WI38 (cell line): Measurements from ENCODE around the gene ERBB4.

Experiments
- H3K4me3 ChIP-seq: 2 replicates; pipeline ENCODE4 v1.5.1; 2011; ENCODE audit warnings: low read depth, mild to moderate bottlenecking, control low read depth, low read length
- TF ChIP-seq, protein P1 (sequence below): IDR thresholded peaks from 2 replicates; pipeline ENCODE4 v1.5.1; 2012; ENCODE audit warnings: low read depth, mild to moderate bottlenecking, control low read depth, low read length

ERBB4 gene

GRCh38 chr2:212528106-212528856 lies 10.3 kb downstream of the ERBB4 start:
- TF ChIP-seq, protein P1, sequence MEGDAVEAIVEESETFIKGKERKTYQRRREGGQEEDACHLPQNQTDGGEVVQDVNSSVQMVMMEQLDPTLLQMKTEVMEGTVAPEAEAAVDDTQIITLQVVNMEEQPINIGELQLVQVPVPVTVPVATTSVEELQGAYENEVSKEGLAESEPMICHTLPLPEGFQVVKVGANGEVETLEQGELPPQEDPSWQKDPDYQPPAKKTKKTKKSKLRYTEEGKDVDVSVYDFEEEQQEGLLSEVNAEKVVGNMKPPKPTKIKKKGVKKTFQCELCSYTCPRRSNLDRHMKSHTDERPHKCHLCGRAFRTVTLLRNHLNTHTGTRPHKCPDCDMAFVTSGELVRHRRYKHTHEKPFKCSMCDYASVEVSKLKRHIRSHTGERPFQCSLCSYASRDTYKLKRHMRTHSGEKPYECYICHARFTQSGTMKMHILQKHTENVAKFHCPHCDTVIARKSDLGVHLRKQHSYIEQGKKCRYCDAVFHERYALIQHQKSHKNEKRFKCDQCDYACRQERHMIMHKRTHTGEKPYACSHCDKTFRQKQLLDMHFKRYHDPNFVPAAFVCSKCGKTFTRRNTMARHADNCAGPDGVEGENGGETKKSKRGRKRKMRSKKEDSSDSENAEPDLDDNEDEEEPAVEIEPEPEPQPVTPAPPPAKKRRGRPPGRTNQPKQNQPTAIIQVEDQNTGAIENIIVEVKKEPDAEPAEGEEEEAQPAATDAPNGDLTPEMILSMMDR, result no peak
- H3K4me3 ChIP-seq, result no peak overlapping the region

- TF ChIP-seq, protein P1, result no peak
- no peak overlapping the region for H3K4me3 ChIP-seq
Measured at GRCh38 chr2:212526059-212526458, 12.5 kb downstream of the ERBB4 start.

- TF ChIP-seq, protein P1, result no peak
Measured at GRCh38 chr2:212523756-212524155, 14.8 kb downstream of the ERBB4 start.

GRCh38 chr2:212520340-212520739 lies 18.3 kb downstream of the ERBB4 start:
- TF ChIP-seq, protein P1, result no peak
- H3K4me3 ChIP-seq, result no peak overlapping the region

More at GRCh38 chr2:212523756-212524155, 14.8 kb downstream of the ERBB4 start:
- H3K4me3 ChIP-seq, result no peak overlapping the region

GRCh38 chr2:212517693-212518092 lies 20.9 kb downstream of the ERBB4 start:
- TF ChIP-seq, protein P1, result no peak
- no peak overlapping the region for H3K4me3 ChIP-seq

DNA sequence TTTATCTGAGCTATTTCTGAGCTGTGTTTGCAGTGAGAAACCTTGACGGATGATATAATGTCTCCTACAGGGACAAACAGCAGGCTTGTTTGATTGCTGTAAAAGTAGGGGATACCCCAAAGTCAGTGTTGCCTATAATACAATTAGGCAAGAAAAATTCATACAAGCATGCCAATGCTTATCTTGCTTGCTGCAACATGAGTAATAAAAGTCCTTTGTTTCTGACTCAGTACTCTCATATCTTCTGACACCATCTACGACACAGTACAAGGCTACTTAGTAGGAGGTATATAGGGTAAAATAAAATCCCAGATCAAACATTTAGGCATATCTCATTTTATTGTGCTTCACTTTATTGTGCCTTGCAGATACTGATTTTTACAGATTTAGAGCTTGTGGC lies 33.0 kb downstream of the ERBB4 start:
- no peak overlapping the region for H3K4me3 ChIP-seq
- TF ChIP-seq, protein P1, result no peak

DNA sequence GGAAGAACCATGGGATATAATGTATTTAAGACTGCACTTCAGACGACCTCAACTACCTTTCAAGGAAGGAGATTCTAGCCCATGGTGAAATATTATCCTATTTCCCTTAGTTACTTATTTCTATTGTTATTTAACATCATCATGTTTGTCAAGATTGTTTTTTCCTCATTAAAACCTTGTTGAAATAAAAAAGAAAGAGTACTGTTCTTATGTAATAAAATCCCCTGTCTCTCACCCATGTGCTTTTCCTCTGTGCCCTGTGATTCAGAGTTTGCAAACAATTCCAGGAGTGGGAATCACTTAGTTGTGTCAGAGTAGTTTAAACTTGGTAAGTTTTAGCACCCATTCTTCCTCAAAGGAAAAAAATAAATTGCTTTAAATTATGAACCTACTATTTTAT lies 43.6 kb downstream of the ERBB4 start:
- H3K4me3 ChIP-seq, result no peak overlapping the region
- TF ChIP-seq, protein P1, result no peak
